ENCODE data around the gene RCN1.
"Not testable (repeated sequence)": the region's sequence is repeated elsewhere in the genome, so short reads cannot be mapped to it uniquely, and the experiment has no call there.

Gene RCN1

GRCh38 chr11:32113920-32114203, 23.0 kb downstream of the RCN1 start:
- no peak for DNase-seq

- DNase-seq, result no peak
Observed at GRCh38 chr11:32115446-32115845, 24.6 kb downstream of the RCN1 start.

- no peak for DNase-seq
Observed at GRCh38 chr11:32116668-32117067, 25.8 kb downstream of the RCN1 start.

- no peak for DNase-seq
Observed at GRCh38 chr11:32118025-32118974, 27.4 kb downstream of the RCN1 start.

GRCh38 chr11:32119139-32119538, 28.3 kb downstream of the RCN1 start:
- DNase-seq, result not testable (repeated sequence)

GRCh38 chr11:32121012-32121411, 30.1 kb downstream of the RCN1 start:
- DNase-seq, result no peak

GRCh38 chr11:32122200-32122599, 31.3 kb downstream of the RCN1 start:
- DNase-seq, result no peak

GRCh38 chr11:32131321-32131720, 40.4 kb downstream of the RCN1 start:
- DNase-seq, result no peak

GRCh38 chr11:32136657-32137056, 45.8 kb downstream of the RCN1 start:
- DNase-seq, result no peak

- no peak for DNase-seq
Observed at GRCh38 chr11:32137263-32137662, 46.4 kb downstream of the RCN1 start.

GRCh38 chr11:32137869-32138268, 47.0 kb downstream of the RCN1 start:
- no peak for DNase-seq

- no peak for DNase-seq
Observed at GRCh38 chr11:32138902-32139301, 48.0 kb downstream of the RCN1 start.

GRCh38 chr11:32139896-32140520, 49.1 kb downstream of the RCN1 start:
- DNase-seq, result no peak

- DNase-seq, result no peak
Observed at GRCh38 chr11:32141745-32142546, 51.1 kb downstream of the RCN1 start.

GRCh38 chr11:32143378-32143777, 52.5 kb downstream of the RCN1 start:
- no peak for DNase-seq

- DNase-seq, result no peak
Observed at GRCh38 chr11:32145282-32145681, 54.4 kb downstream of the RCN1 start.

- no peak for DNase-seq
Observed at GRCh38 chr11:32148895-32149294, 58.0 kb downstream of the RCN1 start.

- no peak for DNase-seq
Observed at GRCh38 chr11:32149748-32150147, 58.9 kb downstream of the RCN1 start.

GRCh38 chr11:32151027-32151426, 60.2 kb downstream of the RCN1 start:
- DNase-seq, result no peak

GRCh38 chr11:32152216-32152615, 61.3 kb downstream of the RCN1 start:
- DNase-seq, result no peak

- DNase-seq, result no peak
Observed at GRCh38 chr11:32152821-32153220, 61.9 kb downstream of the RCN1 start.

GRCh38 chr11:32153747-32154146, 62.9 kb downstream of the RCN1 start:
- no peak for DNase-seq

GRCh38 chr11:32154275-32154674, 63.4 kb downstream of the RCN1 start:
- DNase-seq, result no peak
